GM18951 (cell line): ENCODE data around the gene MYD88.

Source experiments
- POLR2A ChIP-seq: IDR thresholded peaks from 4 replicates; pipeline ENCODE4 v1.6.1; 2011; ENCODE audit warnings: mild to moderate bottlenecking; ENCODE audit not compliant: insufficient read length, insufficient read depth; ENCODE audit errors: extremely low read depth
- in situ Hi-C: fragments of 300-500 bp; cut with MboI; formaldehyde crosslinking; loops from one replicate; pipeline ENCODE4 v1.12.0; 2022; ENCODE audit warnings: low sequenced_read_pairs, mixed read lengths, inconsistent platforms; ENCODE audit not compliant: unreplicated experiment

Gene MYD88

GRCh38 chr3:38138349-38139190 is at the start of gene MYD88:
TSS of gene MYD88 (plus strand) at chr3:38138661. CDS start at chr3:38138701, 40 bp downstream.
- in situ Hi-C loops: no loop called here
- peak; percentile 96 for TF ChIP-seq POLR2A

GRCh38 chr3:38089163-38089562 is 49.3 kb upstream of the MYD88 start:
- in situ Hi-C loops: no loop called here
- TF ChIP-seq POLR2A: no peak

GRCh38 chr3:38090453-38090852 is 48.0 kb upstream of the MYD88 start:
- in situ Hi-C loops: no loop called here
- no peak for TF ChIP-seq POLR2A

GRCh38 chr3:38094999-38095398 is 43.5 kb upstream of the MYD88 start:
- in situ Hi-C loops: no loop called here
- no peak for TF ChIP-seq POLR2A

- in situ Hi-C loops: no loop called here
- no peak for TF ChIP-seq POLR2A
These were observed 42.6 kb upstream of the MYD88 start for GRCh38 chr3:38095669-38096483.

GRCh38 chr3:38097446-38098375 is 40.8 kb upstream of the MYD88 start:
- TF ChIP-seq POLR2A: no peak
- in situ Hi-C loops: no loop called here

GRCh38 chr3:38098376-38098723 is 40.1 kb upstream of the MYD88 start:
- TF ChIP-seq POLR2A: no peak
- in situ Hi-C loops: no loop called here

GRCh38 chr3:38099518-38099917 is 38.9 kb upstream of the MYD88 start:
- no peak for TF ChIP-seq POLR2A
- in situ Hi-C loops: no loop called here

- in situ Hi-C loops: no loop called here
- no peak for TF ChIP-seq POLR2A
These were observed 38.0 kb upstream of the MYD88 start for GRCh38 chr3:38100498-38100897.

GRCh38 chr3:38101811-38102443 is 36.5 kb upstream of the MYD88 start:
- in situ Hi-C loops: no loop called here
- no peak for TF ChIP-seq POLR2A

- TF ChIP-seq POLR2A: no peak
- in situ Hi-C loops: no loop called here
These were observed 36.0 kb upstream of the MYD88 start for GRCh38 chr3:38102444-38102814.

- in situ Hi-C loops: no loop called here
- no peak for TF ChIP-seq POLR2A
These were observed 32.9 kb upstream of the MYD88 start for GRCh38 chr3:38105525-38105924.
